WTC11 (cell line): ENCODE results near the gene ZC3H14. TPM values are rescaled to one million over a fixed set of nuclear protein-coding genes. Genes with fewer than 3 reads are reported as not detected.

ENCODE experiments used
- ATAC-seq: fragments of 200-7000 bp; cut with Tn5 transposase; 2 replicates; pipeline ENCODE4 v1.10.0; 2021; ENCODE audit warnings: mild to moderate bottlenecking, moderate library complexity
- CTCF ChIA-PET: fragments of 300-600 bp; sonication (Branson Sonifier 250); formaldehyde crosslinking; loops from one replicate; lab custom pipeline; 2021; ENCODE audit warnings: antibody characterized with exemption; lab: Charles Lee
- POLR2A ChIA-PET: fragments of 350-600 bp; sonication (Branson Sonifier 250); formaldehyde crosslinking; loops from one replicate; lab custom pipeline; 2021; ENCODE audit warnings: antibody characterized with exemption; lab: Charles Lee
- DNase-seq: peaks from one replicate; pipeline ENCODE4 v3.0.0; 2021; ENCODE audit warnings: low spot score
- H3K27ac Mint-ChIP-seq: 2 replicates; pipeline ENCODE4 v1.8.0; 2021; ENCODE audit warnings: mixed read lengths
- H3K27me3 Mint-ChIP-seq: 2 replicates; pipeline ENCODE4 v1.8.0; 2021; ENCODE audit warnings: low read depth, mild to moderate bottlenecking, moderate library complexity, mixed read lengths
- H3K36me3 Mint-ChIP-seq: 2 replicates; pipeline ENCODE4 v1.8.0; 2021; ENCODE audit warnings: mixed read lengths
- H3K4me1 Mint-ChIP-seq: 2 replicates; pipeline ENCODE4 v1.8.0; 2022; ENCODE audit warnings: mixed read lengths
- H3K4me3 Mint-ChIP-seq: 2 replicates; pipeline ENCODE4 v1.8.0; 2021; ENCODE audit warnings: mild to moderate bottlenecking, moderate library complexity, mixed read lengths
- H3K9me3 Mint-ChIP-seq: 2 replicates; pipeline ENCODE4 v1.8.0; 2021; ENCODE audit warnings: mixed read lengths
- AFF4 ChIP-seq: sonication (generic); formaldehyde crosslinking; IDR thresholded peaks from 2 replicates; pipeline ENCODE4 v1.8.1; 2023; ENCODE audit warnings: mild to moderate bottlenecking, missing genetic modification reagents, borderline replicate concordance
- AR ChIP-seq: fragments of 250-450 bp; sonication (Bioruptor Pico); IDR thresholded peaks from 2 replicates; pipeline ENCODE4 v1.9.0; 2021; ENCODE audit warnings: mild to moderate bottlenecking
- ARID4B ChIP-seq: sonication (generic); formaldehyde crosslinking; IDR thresholded peaks from 2 replicates; pipeline ENCODE4 v1.8.0; 2023; ENCODE audit warnings: missing genetic modification reagents, mild to moderate bottlenecking, borderline replicate concordance
- CBFB ChIP-seq: sonication (generic); formaldehyde crosslinking; IDR thresholded peaks from 2 replicates; pipeline ENCODE4 v1.8.1; 2022; ENCODE audit warnings: mild to moderate bottlenecking, low read depth, missing genetic modification reagents
- ELF4 ChIP-seq: sonication (generic); formaldehyde crosslinking; IDR thresholded peaks from 2 replicates; pipeline ENCODE4 v1.8.1; 2022; ENCODE audit warnings: low read depth, mild to moderate bottlenecking, moderate library complexity, missing genetic modification reagents
- EMX1 ChIP-seq: fragments of 250-450 bp; sonication (Bioruptor Pico); IDR thresholded peaks from 2 replicates; pipeline ENCODE4 v1.8.0; 2021; ENCODE audit warnings: mild to moderate bottlenecking
- JUN ChIP-seq: sonication (generic); formaldehyde crosslinking; IDR thresholded peaks from 2 replicates; pipeline ENCODE4 v1.8.0; 2023; ENCODE audit warnings: mild to moderate bottlenecking, missing genetic modification reagents
- PREB ChIP-seq: sonication (generic); formaldehyde crosslinking; IDR thresholded peaks from 2 replicates; pipeline ENCODE4 v1.8.1; 2022; ENCODE audit warnings: mild to moderate bottlenecking, missing genetic modification reagents, moderate library complexity, borderline replicate concordance
- SOX15 ChIP-seq: fragments of 250-450 bp; sonication (Bioruptor Pico); IDR thresholded peaks from 2 replicates; pipeline ENCODE4 v1.9.0; 2021; ENCODE audit warnings: mild to moderate bottlenecking
- STAT6 ChIP-seq: sonication (generic); formaldehyde crosslinking; conservative IDR thresholded peaks from 2 replicates; pipeline ENCODE4 v1.8.1; 2023; ENCODE audit warnings: mild to moderate bottlenecking, low read depth, missing genetic modification reagents, moderate library complexity
- ZMAT4 ChIP-seq: fragments of 250-450 bp; sonication (Bioruptor Pico); IDR thresholded peaks from 2 replicates; pipeline ENCODE4 v1.9.0; 2021; ENCODE audit warnings: mild to moderate bottlenecking
- ZNF263 ChIP-seq: sonication (generic); formaldehyde crosslinking; IDR thresholded peaks from 2 replicates; pipeline ENCODE4 v1.8.1; 2022; ENCODE audit warnings: low read depth, mild to moderate bottlenecking, moderate library complexity, missing genetic modification reagents
- ZNF281 ChIP-seq: sonication (generic); formaldehyde crosslinking; IDR thresholded peaks from 2 replicates; pipeline ENCODE4 v1.8.0; 2023; ENCODE audit warnings: mild to moderate bottlenecking, missing genetic modification reagents
- total RNA-seq: library from RNA; stranded (reverse); gene quantifications from 3 replicates; pipeline ENCODE4 v1.2.3, GENCODE V29; 2021

The ZC3H14 gene
- total RNA-seq, 1 experiment from 2014 or later: 64.9 TPM

GRCh38 chr14:88576222-88576621, 13.4 kb downstream of the ZC3H14 start (continued):
- no peak for TF ChIP-seq AR
- TF ChIP-seq ELF4 (CRISPR knock-in tag): no peak
- no peak for TF ChIP-seq ZNF281 (CRISPR knock-in tag)
- TF ChIP-seq PREB (CRISPR knock-in tag): no peak
- no peak for TF ChIP-seq ZNF263 (CRISPR knock-in tag)

- POLR2A ChIA-PET: no interaction called here
- H3K4me1 Mint-ChIP-seq: no peaks in the 10 kb centered on the region
- no peak overlapping the region for H3K4me3 Mint-ChIP-seq
- no peaks in the 10 kb centered on the region for H3K9me3 Mint-ChIP-seq
- DNase-seq (no peak), ATAC-seq (no peak)
- TF ChIP-seq STAT6 (CRISPR knock-in tag): no peak
- no peak for TF ChIP-seq CBFB (CRISPR knock-in tag)
- TF ChIP-seq JUN (CRISPR knock-in tag): no peak
- TF ChIP-seq ZMAT4 (CRISPR knock-in tag): no peak
- no peak for TF ChIP-seq AFF4 (CRISPR knock-in tag)
- TF ChIP-seq ARID4B (CRISPR knock-in tag): no peak
- TF ChIP-seq EMX1 (CRISPR knock-in tag): no peak
- no peak for TF ChIP-seq SOX15
- CTCF ChIA-PET: no interaction called here
- no peak overlapping the region for H3K27ac Mint-ChIP-seq
- no peaks in the 10 kb centered on the region for H3K27me3 Mint-ChIP-seq
- H3K36me3 Mint-ChIP-seq: peaks cover 54% of the 10 kb centered on the region
Observed at GRCh38 chr14:88584451-88584850, 21.6 kb downstream of the ZC3H14 start.
